ENCODE measurements around the gene TOMM5.

GRCh38 chr9:37551888-37552287 lies 40.5 kb downstream of the TOMM5 start:
- TF ChIP-seq CTCF (IDR thresholded peaks at IDR 0.05; ENCODE audit: low read depth, low read length) (no peak), EZH2phosphoT487 (IDR thresholded peaks at IDR 0.05; ENCODE audit: low read depth) (no peak)

Data from OCI-LY3 (cell line).